ENCODE results near the gene PTRH1.

The PTRH1 gene

DNA sequence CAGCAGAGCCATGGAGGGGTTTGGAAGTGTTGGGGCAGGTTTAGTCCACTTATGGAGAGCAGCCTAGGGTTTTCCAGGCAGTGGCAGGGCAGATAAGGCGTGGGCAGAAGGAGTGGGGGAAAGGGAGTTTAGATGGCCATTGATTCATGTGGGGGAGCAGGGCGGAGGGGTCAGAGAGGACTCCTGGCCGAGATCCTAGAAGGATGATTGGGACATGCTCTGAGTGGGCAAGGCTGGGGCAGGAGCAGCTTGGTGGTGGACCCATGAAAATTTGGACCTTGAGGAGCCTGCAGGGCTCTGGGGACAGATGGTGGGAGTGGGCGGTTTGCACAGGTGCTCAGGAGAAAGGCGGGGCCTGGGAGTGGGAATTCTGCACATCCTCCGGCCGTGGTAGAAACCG is 37.7 kb upstream of the PTRH1 start:
- TF ChIP-seq, protein P1, sequence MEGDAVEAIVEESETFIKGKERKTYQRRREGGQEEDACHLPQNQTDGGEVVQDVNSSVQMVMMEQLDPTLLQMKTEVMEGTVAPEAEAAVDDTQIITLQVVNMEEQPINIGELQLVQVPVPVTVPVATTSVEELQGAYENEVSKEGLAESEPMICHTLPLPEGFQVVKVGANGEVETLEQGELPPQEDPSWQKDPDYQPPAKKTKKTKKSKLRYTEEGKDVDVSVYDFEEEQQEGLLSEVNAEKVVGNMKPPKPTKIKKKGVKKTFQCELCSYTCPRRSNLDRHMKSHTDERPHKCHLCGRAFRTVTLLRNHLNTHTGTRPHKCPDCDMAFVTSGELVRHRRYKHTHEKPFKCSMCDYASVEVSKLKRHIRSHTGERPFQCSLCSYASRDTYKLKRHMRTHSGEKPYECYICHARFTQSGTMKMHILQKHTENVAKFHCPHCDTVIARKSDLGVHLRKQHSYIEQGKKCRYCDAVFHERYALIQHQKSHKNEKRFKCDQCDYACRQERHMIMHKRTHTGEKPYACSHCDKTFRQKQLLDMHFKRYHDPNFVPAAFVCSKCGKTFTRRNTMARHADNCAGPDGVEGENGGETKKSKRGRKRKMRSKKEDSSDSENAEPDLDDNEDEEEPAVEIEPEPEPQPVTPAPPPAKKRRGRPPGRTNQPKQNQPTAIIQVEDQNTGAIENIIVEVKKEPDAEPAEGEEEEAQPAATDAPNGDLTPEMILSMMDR (IDR thresholded peaks at IDR 0.05; ENCODE audit: insufficient read depth, low read length, missing control alignments): no peak
- ChIA-PET POLR2A (no interaction called here), CTCF (interaction anchor here (1.1 kb wide), 1 partner anchor 19 kb away, joined by 3 read pairs; the partner anchor contains the start of gene TOR2A)
- no peak overlapping the region for H3K4me3 ChIP-seq (ENCODE audit: low read depth, low read length)
- no peak for DNase-seq (ENCODE audit: low read depth, low spot score)

DNA sequence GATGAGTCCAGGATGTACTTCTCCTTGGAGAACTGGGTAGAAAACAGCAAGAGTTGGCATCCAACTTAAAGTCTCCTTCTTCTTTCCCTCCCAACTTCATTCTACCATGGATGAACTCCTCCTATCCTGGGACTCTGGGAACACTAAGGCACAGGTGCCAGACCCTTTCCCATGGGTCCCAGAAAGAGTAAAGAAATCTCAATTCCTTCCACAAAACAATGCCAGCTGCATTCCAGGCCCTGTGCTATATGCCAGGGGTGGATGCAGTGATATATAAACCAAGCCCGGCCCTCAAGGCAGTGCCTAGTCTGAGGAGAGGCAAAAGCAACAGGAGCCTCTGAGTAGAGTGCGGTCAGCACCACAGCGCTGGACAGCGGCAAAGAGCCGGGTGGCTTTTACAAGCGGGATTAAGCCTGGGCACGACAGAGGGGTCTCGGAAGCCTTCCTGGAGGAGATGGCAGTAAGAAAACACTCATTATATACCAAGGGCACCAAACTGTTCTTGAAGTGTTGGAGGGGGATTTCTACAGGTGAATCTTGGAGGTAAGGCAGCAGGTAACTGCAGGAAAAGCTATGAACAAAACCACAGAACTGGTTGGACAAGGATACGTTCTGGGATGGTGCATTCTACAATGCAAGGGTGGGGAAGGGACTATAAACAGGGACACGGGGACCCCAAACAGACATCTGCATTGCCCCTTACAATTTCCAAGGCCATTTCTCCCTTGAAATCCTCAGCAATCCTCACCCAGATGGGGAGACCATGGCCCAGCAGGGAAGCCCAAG is 36.0 kb upstream of the PTRH1 start:
- CTCF ChIA-PET: interaction anchor here (0.5 to 1.4 kb wide), 2 partner anchors 16 to 132 kb away, joined by 3 read pairs; partner anchors contain the start of gene TOR2A
- H3K4me3 ChIP-seq (ENCODE audit: low read depth, low read length): no peak overlapping the region
- TF ChIP-seq, protein P1 (IDR thresholded peaks at IDR 0.05; ENCODE audit: insufficient read depth, low read length, missing control alignments): no peak
- POLR2A ChIA-PET: no interaction called here
- DNase-seq (ENCODE audit: low read depth, low spot score): no peak

DNA sequence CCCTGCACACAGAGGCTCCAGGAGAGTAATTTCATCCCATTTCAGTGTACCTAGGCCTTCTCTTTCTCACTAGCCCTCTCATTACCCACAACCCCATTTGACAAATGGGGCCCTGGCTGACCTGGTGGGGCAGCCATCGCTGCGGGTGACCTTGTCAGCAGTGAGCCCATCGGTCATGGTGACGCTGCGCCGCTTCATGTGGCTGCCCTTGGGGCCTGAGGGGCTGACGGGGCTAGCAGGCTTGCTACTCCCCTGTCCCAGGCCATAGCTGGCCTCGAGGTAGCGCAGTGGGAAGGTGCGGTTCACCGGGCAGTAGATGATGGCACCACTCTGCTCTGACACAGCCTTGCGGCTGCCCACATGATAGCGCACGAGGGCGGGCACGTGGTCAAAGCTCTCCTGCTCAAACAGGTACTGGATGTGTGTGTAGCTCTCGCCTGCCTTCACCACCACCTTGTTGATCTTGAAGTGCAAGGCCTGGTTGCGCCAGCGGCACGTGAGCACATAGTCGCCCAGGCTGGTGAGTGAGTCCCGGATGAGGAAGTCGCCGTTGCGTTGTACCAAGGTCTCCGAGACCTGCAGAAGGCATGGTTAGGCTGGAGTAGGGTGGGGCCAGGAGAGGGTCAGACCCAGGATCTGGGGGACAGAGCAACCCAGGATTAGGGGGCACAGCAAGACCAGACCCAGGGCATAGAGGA is 33.8 kb upstream of the PTRH1 start:
- DNase-seq (ENCODE audit: low read depth, low spot score): no peak
- CTCF ChIA-PET: interaction anchor here (0.5 to 1.5 kb wide), 3 partner anchors 14 to 26 kb away, joined by 3 to 6 read pairs (median 3); partner anchors contain the start of gene TOR2A
- H3K4me3 ChIP-seq (ENCODE audit: low read depth, low read length): no peak overlapping the region
- TF ChIP-seq, protein P1 (IDR thresholded peaks at IDR 0.05; ENCODE audit: insufficient read depth, low read length, missing control alignments): no peak
- POLR2A ChIA-PET: no interaction called here

DNA sequence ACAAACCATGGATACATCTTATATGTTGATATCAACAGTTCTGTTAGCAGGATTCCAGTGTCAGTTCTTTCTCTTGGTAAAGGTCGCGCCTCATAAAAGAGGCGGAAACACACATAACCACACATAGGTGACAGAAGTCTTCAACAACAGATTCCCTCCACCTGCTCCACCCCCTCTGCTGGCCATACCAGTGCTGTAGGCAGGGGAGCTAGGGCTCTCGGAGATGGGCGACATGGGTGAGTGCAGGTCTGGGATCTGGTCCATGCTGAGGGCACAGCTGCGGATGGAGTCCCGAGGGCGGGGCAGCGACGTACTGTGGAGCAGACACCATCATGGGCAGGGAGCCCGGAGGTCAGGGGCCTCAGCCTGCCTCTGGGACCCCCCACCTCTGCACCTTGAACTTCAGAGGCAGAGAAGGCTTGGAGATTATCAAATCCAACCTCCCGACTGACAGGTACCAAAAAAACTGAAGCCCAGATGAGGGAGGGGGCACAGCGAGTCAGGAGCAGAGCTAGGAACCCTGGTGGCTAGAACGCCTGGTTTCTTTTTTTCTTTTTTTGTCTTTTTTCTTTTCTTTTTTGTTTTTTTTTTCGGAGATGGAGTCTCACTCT is 31.6 kb upstream of the PTRH1 start:
- no peak for DNase-seq (ENCODE audit: low read depth, low spot score)
- H3K4me3 ChIP-seq (ENCODE audit: low read depth, low read length): no peak overlapping the region
- CTCF ChIA-PET: no interaction called here
- POLR2A ChIA-PET: interaction anchor here (0.6 kb wide), 1 partner anchor 14 kb away, joined by 5 read pairs; no protein-coding TSS in a partner anchor
- TF ChIP-seq, protein P1 (IDR thresholded peaks at IDR 0.05; ENCODE audit: insufficient read depth, low read length, missing control alignments): no peak

DNA sequence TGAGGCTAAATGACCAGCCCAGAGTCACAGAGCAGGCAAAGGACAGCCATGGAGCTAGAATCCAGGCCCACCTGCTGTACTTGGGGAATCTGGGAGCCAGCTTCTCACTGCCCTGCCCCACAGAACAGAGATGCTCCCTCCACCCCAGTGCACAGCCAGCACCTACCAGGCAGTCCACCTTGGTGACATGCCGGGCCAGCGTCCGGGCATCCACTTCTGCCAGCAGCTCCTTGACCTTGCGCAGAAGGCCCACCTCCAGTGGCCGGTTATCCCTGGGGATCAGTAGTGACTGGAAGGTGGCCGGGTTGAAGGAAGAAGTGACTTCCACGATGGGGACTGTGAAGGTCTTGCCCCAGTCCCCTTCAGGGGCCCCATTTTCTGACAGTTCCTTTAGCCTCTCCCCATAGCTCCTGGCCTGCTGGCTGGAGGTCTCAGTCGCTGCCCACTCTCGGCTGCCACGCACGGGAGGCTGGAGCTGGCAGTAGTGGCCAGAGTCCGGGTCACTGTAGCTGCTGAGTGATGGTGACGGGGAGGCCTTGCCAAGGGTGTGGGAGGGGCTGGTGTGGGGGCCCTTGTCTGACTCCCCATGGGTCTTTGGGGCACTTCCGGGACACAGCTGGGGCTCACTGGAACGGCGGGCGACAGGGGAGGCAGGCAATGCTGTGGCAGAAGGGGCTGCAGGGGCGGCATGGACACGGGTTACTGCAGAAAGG is 29.1 kb upstream of the PTRH1 start:
- TF ChIP-seq, protein P1 (IDR thresholded peaks at IDR 0.05; ENCODE audit: insufficient read depth, low read length, missing control alignments): no peak
- H3K4me3 ChIP-seq (ENCODE audit: low read depth, low read length): no peak overlapping the region
- ChIA-PET POLR2A (interaction anchor here (0.5 to 0.8 kb wide), 2 partner anchors 21 to 47 kb away, joined by 3 read pairs; no protein-coding TSS in a partner anchor), CTCF (interaction anchor here (1.5 to 4.7 kb wide), 4 partner anchors 9 to 177 kb away, joined by 5 to 30 read pairs (median 8); partner anchors contain the start of genes CDK9 and TOR2A)
- DNase-seq (ENCODE audit: low read depth, low spot score): no peak
